Fibroblast of upper back skin (primary cell): ENCODE data around the gene UCP2.

Source experiments
- DNase-seq: peaks from one replicate; pipeline ENCODE4 v3.0.0-alpha.2; 2013

UCP2 gene, protein sequence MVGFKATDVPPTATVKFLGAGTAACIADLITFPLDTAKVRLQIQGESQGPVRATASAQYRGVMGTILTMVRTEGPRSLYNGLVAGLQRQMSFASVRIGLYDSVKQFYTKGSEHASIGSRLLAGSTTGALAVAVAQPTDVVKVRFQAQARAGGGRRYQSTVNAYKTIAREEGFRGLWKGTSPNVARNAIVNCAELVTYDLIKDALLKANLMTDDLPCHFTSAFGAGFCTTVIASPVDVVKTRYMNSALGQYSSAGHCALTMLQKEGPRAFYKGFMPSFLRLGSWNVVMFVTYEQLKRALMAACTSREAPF

DNA sequence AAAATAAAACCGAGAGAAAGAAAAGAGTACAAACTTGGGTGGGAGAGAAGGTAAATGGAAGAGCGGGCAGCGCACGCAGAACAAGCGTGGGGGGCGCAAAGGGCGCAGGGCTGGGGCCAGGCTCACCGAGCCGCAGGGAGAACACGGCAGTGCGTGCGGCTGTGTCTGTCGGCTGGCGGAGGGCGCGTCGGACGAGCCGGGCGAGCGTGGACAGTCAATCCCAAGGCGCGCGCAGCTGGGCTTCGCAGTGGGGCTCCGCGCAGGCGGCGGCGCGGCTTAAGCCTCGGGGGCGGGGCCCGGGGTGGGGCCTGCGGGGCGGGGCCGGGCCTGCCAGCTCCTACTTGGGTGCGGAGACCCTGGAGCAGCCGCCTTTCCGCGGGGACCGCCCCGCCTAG, at the start of gene UCP2:
TSS of gene UCP2 (minus strand) at position 249 of the 395 bp plus-strand sequence. CDS start 4,465 bp downstream, outside the sequence.
- peak; percentile 60 for DNase-seq

DNA sequence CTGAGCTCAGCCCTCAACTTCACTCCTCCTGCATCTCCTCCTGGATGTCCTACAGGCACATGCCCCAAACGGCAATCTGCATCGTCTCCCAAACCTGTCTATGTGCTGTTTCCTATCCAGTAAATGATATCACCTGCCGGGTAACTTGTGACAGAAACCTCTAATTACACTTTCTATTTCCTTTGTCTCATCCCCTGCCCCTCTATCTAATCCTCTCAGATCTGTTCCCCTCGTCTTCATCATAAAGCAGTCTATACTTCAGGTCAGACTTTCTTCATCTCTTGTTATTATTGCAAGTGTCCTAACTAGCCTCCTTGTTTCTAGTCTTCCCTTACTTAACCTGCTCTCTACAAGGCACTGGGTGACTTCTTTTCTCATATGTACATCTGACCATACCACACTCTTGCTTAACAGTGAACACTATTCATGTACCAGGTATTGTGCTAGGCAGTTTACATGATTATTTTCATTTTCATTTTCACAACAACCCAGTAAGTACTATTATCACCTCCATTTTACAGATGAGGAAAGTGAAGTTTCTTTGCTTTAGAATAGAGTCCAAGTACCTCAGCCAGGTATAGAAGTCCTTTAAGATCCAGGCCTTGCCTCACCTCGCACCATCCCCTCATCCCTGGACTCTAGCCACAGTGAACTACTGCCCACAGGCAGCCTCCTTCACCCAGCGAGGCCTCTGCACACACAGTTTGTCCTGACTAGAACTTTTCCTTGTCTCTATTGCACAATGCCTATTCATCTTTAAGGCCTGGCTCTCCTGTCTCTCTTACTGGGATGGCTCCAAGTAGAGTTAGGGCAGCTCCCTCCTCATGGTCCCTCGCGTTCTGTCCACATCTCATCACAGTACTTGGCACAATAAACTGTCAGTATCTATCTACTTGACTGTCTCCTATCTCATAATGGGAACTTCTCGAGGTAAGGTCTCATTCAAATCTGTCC, 48.4 kb upstream of the UCP2 start:
- DNase-seq = no peak

DNA sequence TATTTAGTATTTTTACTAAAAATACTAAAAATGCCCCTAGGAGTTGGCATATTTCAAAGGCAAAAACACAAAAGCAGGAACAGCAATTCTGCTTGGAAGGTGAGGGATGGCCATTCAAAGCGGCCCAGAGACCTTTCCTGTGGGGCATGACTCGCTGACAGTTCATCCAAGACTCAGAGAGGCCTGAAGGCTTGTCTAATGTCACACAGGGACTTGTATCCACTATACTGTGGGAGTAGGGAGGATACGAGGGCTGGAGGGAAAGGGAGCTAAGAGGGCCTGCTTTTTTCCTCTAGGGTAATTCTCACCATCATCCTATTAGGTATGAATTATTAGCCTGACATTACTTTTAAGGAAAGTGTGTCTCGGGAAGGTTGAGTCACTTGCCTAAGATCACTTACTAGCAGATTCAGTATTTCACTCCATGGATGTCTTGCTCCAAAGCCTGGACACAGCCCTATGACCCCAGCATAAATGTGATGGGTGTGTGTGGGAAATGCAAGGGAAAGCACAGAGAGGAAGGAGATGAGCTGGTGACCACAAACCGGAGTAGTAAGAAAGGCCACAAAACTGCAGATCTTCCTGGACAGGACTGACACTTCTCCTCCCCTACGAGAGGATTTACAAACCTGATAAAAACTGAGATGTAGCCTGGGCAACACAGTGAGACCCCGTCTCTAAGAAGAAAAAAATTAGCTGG, 43.0 kb upstream of the UCP2 start:
- peak; percentile 24 for DNase-seq

DNA sequence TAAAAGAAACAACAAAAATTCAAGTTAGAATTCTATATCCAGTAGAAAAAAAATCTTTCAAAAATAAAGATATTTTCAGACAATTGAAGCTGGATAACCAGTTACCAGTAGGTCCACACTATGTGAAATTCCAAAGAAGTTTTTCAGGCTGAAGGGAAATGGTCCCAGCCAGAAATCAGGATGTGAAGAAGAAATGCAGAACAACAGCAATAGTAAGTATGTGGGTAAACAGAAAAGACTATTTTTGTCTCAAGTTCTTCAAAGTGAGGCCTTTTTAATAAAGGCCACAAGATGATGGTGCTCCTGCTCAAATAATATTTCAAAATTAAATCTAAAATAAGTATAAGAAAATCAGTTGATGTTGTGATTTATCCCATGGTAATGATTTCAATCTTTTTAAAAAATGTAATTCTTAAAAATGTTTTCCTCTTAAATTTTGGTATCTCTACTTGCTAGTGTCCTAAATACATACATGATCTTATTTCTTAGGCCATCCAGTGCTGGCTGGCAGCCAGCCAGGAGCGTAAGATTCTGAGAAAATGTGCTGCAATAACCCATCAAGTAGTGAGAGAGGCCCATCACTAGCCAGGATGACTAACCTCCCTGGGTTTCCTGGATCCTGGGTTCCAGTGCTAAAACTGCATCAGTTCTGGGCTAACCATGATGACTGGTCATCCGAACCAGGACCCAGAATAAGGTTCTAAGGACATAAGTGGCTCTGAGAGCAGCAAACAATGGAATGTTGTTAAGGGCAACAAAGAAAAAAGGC, 41.8 kb upstream of the UCP2 start:
- peak; percentile 89 for DNase-seq

DNA sequence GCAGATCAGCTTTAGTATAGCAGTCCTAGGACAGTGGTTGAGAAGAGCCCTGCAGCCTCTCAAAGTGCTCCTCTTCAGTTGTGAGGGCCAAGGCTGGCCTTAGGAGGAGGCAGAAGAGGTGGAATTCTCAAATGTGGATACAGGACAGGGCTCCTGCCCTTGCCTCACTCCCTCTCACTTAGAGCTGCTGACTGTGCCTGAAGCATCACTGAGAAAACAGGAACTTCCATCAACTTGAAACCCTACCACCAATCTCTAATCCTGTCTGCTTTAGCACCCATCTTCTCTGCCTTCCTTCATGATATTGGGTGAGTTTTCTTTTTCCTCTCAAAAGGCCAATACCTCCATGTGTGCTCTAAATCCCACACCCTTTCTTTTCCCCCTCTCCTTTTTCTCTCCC, 40.6 kb upstream of the UCP2 start:
- no peak for DNase-seq

DNA sequence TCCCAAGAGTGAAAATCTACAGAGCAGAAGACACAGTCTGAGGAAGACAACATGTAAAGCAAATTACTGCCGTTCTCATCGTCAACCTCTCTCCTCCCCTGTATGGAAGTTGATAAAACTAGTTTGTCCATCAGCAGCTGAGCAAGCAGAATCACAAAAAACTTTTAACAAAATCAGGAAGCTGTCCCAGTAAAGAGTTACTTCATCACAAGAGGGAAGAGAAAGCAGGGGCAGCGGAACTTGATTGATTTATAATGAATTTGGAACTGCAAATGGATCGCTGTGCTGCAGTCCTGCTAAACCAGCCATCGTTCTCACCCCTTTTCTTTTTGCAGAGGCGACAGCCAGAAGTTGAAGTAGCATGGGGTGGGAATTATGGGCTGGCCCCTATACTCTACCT, 39.9 kb upstream of the UCP2 start:
- no peak for DNase-seq

DNA sequence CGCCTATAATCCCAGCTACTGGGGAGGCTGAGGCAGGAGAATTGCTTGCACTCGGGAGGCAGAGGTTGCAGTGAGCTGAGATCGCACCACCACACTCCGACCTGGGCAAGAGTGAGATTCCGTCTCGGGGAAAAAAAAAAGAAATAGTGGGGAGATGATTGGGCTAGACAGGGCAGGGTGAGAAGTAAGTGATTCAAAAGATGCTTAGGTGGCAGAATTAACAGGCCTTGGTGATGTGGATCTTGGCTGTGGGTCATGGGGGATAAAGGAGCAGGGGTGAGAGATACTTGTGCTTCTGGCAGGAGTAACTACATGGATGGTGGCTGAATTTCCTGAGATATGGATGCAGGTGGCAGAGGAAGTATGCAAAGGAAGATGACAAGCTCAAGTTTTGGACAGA, 39.4 kb upstream of the UCP2 start:
- no peak for DNase-seq

DNA sequence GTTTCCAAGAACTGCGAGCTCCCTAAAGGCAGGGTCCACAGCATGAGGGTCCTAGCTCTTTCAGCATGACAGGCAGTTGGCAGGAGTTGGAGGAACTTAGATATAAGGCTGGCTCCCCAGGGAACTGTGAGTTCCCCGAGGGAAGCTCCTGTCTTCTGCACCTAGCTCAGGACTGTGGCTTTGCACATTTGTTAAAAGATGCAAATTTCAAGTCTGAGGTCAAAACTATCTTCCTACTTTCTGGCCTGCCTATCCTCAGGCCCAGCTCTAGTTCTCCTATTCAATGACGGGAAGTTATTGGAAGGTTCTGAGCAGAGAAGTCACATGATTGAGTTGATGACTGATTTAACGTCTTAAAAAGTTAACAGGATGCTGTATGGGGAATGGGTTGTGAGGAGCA, 37.9 kb upstream of the UCP2 start:
- no peak for DNase-seq

DNA sequence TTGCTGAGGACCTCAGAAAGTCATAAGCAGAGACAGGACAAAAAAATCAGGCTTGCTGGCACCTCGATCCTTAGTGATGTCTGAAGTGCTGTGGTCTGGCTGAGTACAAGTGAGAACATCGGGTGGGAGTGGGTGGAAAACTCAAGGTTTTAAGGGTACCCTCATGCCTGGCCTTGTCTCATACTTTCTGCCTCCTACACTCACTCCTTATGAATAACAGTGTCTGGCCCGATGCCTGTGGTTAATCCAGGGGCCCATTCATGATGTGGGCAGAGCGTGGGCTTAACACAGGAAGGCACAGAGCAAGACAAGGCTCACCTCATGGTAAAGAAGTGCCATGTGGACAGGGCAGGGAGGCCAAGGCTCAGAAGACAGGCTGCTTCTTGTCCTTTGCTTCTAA, 37.2 kb upstream of the UCP2 start:
- no peak for DNase-seq

DNA sequence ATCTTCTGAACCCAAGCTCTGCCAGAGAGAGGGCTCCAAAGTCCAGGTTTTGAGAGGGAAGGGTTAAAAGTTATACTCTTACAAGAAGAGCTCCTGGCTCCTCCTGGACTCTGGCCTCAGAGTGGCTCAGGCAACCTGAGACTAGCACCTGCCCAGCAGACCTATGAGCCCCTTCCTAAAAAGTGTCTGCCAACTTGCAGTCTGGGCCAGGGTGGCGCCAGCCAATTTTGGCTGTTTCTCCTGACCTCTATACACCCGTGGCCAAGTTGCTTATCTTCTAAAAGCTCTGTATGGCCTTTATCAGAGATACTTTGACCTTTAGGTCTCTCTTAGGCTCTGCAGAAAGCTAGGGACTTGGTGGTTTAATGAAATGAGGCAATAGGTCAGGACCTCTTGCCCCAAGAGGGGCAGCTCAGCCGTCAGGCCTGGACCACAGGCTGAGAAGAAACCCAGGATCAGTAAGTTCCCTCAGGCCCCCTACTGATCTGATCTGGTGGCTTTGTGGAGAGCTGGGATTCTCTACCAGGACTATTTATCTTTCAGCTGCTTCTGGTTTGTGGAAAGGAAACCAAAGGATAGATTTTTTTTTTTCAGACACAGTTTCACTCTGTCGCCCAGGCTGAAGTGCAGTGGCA, 36.6 kb upstream of the UCP2 start:
- DNase-seq = no peak

DNA sequence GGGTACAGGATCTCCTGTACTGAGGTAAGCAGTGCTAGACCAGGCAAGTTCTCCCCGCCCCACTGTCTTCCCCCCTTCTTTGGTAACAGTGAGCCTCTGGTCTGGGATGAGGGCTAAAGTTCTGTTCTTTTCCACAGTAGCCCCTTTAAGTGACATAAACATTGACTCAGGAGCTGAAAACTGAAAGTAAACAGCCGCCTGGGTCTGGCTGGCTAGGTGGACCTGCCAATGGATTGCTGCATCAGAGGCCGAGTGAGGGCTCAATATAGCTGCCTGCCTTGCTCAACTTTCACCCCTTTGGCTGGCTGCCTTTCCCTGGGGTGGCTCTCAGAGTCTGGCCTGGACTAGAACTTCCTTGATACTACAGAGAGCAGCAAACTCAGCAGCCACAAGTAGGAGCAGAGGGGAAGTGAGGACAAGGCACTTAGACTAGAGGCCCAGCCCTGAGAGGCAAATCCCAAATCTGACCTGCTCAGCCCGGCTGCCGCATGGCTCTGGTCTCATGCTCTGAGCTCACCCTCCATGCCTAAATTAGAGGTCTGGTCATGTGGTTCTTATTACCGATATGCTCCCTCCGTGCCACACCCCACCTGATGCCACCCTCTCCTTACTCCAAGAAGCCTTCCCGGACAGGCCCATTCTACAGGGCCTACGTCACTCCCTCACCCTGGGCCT, 35.8 kb upstream of the UCP2 start:
- peak; percentile 38 for DNase-seq

DNA sequence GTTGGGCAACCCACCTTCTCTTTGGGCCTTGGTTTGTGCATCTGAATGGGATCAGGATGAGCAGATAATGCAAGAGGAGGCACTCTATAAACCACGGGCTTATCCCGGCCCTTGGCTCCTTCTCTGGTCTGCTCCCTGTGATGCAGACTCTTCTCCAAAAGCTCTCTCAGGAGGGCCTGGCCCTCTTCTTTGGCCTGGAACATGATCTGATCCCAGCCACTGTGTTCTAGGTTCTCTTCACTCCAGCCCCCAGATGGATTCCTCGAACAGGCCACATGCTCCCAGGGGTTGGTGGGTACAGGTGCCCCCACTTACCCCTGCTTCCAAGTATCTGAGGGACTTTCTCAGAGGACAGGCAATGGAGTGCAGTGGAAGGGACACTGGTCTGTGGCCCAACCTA, 35.0 kb upstream of the UCP2 start:
- DNase-seq = no peak

DNA sequence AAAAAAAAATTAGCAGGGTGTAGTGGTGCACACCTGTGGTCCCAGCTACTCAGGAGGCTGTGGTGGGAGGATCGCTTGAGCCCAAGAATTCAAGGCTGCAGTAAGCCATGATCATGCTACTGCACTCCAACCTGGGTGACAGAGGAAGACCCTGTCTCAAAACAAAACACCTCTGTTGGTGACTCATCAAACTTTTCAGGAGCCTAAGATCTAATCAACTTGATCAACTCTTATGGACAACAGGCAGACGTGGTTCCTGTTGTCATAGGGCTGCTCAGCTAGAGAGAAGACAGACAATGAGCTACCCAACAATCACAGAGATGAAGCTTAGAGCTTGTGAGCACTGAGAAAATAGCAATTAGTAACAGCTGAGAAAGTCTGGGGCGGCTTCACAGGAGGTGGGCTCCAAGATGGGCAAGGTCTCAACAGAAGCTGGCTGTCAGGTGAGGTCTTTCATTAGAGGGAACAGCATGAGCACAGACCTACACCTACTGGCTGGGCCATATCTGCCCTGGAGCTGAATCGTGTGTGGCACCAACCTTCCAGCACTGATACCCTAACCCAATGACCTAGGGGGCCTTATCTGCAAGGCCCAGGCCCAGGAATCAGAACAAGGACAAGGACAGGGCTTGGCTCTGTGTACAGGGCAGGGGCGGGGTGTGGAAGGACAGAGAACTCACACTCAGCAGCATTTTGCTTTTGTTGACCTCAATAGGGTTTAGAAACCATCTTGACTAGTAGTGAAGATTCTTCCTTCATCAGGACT, 33.5 kb upstream of the UCP2 start:
- no peak for DNase-seq

DNA sequence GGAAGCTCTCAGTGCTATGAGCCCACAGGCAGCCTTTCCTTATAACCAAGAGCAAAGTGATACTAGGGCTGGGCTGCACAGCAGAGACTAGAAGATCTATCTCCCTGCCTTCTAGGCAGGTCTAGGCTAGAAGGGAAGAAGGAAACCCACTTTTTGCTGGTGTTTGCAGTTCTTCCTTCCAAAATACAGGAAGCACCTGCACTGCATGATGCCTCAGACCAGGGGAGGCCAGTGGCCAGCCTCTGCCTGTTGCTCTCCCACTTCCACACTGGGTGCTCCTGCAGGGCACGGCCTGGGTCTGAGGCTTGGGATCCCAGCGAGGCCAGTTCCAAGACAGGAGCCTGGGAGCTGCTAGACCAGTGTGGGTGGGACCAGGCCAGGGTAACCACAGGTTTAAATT, 32.2 kb upstream of the UCP2 start:
- no peak for DNase-seq

DNA sequence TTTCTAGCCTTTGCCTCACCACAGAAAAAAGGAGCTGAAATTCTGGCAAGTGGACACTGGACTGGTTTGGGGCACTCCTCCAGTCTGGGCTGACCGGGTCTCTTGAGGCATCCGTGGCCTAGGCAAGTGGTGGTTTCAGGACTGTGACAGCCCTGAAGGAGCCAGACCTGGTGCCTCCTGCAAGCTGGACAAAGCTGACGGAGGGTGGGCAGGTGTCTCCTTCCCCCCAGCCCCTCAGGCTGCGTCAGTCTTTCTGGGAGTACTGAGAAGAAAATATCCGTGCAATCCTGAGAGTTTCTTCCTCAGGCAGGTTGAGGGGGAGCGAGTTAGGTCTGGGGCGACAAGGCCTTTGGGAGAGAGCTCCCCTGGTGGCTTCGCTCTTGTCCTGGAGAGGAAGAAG, 30.5 kb upstream of the UCP2 start:
- DNase-seq = no peak

DNA sequence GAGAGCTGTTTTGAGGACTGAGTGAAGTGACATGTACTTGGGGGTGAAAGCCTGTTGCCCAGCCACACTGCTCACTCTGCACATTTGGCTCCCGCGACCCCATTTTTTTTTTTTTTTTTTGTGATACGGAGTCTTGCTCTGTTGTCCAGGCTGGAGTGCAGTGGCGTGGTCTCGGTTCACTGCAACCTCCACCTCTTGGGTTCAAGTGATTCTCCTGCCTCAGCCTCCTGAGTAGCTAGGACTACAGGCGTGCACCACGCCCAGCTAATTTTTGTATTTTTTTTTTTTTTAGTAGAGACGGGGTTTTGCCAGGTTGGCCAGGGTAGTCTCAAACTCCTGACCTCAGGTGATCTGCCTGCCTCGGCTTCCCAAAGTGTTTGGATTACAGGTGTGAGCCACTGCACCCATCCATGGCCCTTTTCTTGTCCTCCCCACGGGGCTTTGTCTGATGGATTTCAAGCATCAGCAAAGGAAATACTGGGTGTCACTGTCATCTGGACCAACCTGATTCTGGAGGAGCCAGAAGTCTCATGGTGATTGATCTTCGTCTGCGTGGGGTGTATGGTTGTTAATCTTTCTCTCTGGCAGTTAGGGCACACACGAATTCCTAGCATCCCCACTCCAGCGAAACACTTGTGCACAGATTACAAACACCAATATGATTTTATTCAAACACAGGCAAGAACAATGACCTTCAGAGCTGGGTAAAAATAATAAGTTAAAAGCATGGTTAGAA, 29.6 kb upstream of the UCP2 start:
- DNase-seq = no peak

DNA sequence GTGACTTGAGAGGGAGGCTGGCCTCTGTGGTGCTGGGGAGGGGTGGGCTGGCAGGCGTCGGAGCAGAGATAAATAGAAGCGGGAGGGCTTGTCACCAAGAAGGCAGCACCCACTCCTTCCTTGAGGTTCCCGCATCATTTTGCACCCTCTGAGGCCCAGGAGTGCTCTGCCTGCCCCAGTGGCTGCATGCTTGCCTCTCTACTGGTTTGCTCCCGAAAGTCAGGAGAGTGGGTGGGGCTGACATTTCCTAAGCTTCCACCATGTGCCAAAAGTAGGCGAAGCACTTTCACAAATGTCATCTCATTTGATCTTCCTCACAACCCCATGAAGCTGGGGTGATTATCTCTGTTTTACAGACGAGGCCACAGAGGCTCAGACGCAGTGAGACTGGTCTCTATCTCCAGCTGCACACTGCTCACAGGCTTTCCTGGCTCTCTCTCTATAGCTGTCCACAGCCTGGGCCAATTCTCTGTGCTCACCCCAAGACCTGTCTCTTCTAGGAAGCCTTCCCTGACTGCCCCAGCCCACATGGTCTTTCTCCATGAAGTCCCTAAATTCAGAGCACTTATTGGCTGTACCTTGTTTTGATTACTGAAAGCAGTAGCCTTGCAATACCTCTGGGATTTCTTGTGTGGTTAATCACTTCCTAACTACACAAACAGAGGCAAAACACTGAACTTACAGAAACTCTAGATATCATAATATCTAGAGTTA, 28.9 kb upstream of the UCP2 start:
- DNase-seq = peak; percentile 7

DNA sequence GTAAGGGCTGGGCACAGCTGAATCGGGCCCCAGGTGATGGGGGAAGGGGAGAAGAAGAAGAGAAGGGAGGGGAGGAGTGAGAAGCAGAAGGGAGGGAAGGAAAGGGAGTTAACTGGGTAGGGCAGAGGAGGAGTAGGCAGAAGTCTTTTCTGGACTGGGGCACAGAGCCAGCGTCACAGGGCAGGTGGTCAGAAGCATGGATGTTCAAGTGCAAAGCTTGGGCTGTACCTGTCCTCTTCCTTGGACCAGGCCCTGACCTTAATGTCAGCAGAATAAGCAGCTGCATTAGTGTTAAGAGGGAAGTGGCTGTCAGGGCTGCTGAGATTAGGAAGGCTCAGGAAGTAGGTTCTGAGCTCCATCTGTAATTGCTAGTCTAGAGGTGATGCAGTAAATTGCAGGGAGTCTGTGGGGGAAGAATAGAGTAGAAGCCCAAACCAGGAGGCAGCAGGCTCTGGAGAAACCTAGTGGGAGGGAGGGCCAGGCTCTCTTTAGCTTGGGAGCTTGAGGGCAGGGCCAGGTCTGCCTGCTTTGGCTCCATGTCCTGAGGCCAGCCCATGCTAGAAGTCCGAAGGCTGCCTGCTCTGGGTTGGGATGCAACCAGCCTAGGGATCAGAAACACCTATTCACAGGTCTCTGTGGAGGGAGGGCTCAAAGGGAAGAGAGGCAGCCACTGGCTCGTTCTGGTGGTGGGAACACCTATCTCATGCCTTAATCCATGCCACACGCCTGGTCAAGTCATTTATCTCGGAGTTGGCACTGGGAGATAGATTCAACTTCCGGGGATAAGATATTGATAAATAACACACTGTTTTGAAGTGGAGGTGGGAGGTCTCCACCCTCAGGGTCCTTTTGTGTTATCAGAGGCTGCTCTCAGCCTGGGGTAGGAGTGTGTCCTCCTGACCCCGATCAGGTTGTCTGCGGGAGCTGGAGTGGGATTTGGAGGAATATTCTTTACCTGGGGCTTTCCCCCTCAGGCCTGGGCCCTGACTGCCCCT, 28.0 kb upstream of the UCP2 start:
- no peak for DNase-seq
